Right kidney (tissue), 1 donor: ENCODE results near the gene C2CD3.
"Not testable (repeated sequence)": the region's sequence is repeated elsewhere in the genome, so short reads cannot be mapped to it uniquely, and the experiment has no call there.

Experiments used
- DNase-seq: peaks from one replicate; pipeline ENCODE4 v3.0.0-alpha.2; 2016

Gene C2CD3

DNA sequence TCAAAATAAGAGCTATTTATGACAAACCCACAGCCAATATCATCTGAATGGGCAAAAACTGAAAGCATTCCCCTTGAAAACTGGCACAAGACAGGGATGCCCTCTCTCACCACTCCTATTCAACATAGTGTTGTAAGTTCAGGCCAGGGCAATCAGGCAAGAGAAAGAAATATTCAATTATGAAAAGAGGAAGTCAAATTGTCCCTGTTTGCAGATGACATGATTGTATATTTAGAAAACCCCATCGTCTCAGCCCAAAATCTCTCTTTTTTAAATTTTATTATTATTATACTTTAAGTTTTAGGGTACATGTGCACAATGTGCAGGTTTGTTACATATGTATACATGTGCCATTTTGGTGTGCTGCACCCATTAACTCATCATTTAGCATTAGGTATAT is 107.2 kb downstream of the C2CD3 start:
- DNase-seq: not testable (repeated sequence)

DNA sequence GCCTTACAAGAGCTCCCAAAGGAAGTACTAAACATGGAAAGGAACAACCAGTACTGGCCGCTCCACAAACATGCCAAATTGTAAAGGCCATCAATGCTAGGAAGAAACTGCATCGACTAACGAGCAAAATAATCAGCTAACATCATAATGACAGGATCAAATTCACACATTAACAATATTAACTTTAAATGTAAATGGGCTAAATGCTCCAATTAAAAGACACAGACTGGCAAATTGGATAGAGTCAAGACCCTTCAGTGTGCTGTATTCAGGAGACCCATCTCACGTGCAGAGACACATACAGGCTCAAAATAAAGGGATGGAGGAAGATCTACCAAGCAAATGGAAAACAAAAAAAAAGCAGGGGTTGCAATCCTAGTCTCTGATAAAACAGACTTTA is 109.2 kb downstream of the C2CD3 start:
- DNase-seq: not testable (repeated sequence)

DNA sequence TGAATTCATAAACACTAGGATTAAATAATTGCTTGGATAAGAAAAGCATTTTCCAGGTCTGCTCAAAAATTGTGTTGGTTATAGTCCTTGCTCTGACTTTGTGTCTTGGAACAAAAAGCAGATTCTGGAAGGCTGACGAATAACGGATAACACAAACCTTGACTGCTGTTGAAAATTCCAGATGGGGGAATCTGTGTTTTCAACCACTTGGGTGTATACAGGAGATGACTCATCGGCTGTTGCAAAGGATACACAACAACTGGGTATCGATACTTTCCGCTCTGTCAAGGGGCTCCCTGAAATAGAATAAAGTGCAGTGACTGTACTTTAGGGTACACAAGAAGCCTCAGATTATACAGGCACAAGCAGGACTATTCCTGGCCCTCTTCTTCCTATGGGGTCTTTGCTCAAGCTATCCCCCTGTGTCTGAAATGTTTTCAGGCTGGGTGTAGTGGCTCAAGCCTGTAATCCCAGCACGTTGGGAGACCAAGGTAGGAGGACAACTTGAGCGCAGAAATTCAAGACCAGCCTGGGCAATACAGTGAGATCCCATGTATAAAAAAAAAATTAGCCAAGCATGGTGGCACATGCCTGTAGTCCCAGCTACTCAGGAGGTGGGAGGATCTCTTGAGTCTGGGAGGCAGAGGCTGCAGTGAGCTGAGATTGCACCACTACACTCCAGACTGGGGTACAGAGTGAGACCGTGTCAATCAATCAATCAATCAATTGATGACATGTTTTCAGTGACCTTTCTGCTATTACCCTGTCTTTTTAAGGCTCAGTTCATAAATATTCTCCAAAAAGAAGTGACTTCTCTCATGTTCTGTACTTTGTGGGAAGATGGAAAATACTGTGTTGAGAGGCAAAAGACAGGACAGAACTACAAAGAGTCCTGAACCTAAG is 113.3 kb downstream of the C2CD3 start:
- no peak for DNase-seq

DNA sequence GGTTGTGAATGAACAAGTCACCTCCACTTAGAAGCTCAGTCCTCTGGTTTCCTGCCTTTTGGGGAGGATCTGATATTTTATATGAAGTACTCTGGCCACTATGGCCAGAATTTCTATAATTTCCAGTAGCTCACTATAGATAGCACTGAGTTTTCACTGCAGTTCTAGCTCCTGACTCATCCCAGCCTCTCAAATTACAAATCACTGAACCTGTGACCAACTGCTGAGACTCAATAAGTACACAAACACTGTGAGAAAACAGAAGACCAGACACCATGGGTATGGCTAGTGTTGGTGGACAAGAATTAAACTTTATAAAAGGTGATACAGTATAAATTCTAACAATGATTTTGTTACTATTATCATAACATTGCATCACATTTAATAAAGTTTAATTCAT is 114.9 kb downstream of the C2CD3 start:
- DNase-seq: no peak

DNA sequence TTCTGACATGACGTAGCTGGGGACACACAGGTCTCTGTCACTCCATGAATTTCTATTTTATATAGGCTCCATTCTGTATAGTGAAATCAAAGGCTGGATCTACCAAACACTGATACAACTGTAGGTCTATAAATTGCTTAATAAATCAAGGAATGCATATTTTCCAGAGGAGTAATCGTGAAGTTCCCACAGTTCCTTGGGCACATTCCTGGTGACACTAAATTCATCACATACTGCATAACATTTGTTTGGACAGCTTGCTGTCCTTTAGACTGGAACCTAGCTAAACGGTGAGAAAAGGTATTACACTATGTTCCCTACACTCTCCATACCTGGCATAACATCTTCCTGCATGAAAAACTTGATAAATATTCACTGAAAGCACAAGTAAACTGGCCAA is 120.3 kb downstream of the C2CD3 start:
- no peak for DNase-seq

DNA sequence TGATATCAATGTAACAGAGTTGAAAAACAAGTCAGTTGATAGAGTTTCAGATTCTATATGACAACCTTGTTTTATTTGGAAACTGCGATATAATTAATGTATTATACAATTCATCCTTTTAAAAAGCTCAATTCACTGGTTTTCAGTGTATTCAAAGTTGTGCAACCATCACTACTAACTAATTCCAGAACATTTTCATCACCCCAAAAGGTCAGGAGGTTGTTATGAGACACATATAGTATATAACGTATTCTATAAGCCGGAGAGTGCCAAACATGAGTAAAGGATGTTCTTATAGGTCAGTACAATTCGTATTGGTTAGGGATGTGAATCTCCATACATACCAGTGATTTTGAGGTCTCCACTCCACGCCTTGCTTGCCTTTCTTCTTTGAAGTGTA is 121.8 kb downstream of the C2CD3 start:
- no peak for DNase-seq

DNA sequence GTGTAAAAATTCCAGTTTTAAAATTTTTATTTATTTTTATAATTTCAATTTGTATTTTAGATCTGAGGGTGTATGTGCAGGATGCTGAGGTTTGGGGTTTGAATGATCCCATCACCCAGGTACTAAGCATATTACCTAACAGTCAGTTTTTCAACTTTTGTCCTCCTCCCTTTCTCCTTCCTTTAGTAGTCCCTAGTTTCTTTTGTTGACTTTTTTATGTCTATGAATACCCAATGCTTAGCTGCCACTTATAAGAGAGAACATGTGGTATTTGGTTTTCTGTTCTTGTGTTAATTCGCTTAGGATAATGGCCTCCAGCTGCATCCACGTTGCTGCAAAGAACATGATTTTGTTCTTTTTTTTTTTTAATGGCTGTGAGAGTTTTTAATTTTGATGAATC is 126.3 kb downstream of the C2CD3 start:
- DNase-seq: no peak

DNA sequence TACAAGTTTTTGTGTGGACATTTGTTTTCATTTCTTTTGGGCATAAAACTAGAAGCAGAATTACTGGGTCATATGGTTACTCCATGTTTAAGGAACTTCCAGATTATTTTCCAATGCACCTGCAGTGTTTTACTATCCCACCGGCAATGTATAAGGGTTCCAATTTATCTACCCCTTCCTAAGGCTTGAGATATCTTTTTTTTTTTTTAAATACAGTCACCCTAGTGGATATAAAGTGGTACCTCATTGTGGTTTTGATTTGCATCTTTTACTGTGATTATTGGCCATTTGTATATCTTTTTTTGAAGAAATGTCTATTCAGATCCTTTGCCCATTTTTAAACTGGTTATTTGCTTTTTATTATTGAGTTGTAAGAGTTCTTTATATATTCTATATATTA is 127.4 kb downstream of the C2CD3 start:
- no peak for DNase-seq

DNA sequence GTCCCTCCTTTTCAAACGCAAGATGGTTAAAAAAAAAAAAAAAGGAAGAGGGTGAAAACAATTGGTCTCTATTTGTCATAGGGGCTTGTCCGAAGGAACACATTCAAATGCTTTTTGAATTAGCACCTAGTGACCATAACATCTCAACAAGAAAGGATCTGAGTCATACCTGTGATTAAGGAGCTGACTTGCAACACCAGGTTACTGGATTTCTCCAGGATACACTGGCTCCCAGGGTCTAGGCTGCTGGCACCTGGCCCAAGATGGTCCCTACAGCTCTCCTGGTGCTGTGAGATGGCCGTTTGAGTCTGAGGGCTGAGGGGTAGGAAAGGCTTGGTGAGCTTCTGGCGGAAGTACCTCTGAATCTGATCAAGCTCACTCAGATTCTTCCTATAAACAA is 133.5 kb downstream of the C2CD3 start:
- no peak for DNase-seq

DNA sequence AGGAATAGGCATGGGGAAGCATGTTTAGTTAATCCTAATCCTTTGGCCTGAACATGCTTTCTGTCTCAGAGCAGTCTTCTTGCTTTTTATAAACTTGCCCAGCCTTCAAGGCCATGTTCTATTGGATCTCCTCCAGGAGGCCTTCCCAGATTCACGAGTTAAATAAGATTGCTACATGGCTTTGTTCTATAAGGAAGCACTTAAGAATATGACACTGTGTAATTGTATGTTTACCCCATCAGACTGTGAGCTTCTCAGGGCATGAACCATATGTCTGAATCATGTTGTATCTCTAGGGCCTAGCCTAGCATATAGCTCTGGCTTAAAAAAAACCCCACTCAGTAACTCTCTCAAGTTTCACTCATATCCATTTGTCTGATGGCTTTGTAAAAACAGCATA is 135.5 kb downstream of the C2CD3 start:
- DNase-seq: no peak

DNA sequence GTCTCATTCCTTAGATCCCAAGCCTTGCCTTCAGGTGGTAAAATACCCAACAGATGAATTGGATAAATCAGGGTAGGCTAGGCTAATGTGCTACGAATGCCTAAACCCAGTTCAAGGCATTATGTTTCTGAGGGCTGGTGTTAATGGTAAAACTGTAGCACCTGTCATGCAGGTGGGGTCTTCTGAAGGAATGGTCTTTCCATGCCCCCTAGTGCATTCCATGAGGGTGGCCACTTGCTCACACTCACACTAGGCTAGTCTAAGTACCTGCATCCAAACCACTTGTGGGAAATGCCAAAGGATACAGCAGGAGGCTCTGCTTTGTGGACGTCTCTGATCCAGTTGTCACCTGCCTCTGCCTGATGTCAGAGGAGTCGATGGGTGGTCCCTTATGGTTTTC is 137.8 kb downstream of the C2CD3 start:
- no peak for DNase-seq

DNA sequence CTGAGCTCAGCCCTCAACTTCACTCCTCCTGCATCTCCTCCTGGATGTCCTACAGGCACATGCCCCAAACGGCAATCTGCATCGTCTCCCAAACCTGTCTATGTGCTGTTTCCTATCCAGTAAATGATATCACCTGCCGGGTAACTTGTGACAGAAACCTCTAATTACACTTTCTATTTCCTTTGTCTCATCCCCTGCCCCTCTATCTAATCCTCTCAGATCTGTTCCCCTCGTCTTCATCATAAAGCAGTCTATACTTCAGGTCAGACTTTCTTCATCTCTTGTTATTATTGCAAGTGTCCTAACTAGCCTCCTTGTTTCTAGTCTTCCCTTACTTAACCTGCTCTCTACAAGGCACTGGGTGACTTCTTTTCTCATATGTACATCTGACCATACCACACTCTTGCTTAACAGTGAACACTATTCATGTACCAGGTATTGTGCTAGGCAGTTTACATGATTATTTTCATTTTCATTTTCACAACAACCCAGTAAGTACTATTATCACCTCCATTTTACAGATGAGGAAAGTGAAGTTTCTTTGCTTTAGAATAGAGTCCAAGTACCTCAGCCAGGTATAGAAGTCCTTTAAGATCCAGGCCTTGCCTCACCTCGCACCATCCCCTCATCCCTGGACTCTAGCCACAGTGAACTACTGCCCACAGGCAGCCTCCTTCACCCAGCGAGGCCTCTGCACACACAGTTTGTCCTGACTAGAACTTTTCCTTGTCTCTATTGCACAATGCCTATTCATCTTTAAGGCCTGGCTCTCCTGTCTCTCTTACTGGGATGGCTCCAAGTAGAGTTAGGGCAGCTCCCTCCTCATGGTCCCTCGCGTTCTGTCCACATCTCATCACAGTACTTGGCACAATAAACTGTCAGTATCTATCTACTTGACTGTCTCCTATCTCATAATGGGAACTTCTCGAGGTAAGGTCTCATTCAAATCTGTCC is 139.8 kb downstream of the C2CD3 start:
- DNase-seq: no peak

DNA sequence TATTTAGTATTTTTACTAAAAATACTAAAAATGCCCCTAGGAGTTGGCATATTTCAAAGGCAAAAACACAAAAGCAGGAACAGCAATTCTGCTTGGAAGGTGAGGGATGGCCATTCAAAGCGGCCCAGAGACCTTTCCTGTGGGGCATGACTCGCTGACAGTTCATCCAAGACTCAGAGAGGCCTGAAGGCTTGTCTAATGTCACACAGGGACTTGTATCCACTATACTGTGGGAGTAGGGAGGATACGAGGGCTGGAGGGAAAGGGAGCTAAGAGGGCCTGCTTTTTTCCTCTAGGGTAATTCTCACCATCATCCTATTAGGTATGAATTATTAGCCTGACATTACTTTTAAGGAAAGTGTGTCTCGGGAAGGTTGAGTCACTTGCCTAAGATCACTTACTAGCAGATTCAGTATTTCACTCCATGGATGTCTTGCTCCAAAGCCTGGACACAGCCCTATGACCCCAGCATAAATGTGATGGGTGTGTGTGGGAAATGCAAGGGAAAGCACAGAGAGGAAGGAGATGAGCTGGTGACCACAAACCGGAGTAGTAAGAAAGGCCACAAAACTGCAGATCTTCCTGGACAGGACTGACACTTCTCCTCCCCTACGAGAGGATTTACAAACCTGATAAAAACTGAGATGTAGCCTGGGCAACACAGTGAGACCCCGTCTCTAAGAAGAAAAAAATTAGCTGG is 145.2 kb downstream of the C2CD3 start:
- DNase-seq: no peak

DNA sequence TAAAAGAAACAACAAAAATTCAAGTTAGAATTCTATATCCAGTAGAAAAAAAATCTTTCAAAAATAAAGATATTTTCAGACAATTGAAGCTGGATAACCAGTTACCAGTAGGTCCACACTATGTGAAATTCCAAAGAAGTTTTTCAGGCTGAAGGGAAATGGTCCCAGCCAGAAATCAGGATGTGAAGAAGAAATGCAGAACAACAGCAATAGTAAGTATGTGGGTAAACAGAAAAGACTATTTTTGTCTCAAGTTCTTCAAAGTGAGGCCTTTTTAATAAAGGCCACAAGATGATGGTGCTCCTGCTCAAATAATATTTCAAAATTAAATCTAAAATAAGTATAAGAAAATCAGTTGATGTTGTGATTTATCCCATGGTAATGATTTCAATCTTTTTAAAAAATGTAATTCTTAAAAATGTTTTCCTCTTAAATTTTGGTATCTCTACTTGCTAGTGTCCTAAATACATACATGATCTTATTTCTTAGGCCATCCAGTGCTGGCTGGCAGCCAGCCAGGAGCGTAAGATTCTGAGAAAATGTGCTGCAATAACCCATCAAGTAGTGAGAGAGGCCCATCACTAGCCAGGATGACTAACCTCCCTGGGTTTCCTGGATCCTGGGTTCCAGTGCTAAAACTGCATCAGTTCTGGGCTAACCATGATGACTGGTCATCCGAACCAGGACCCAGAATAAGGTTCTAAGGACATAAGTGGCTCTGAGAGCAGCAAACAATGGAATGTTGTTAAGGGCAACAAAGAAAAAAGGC is 146.4 kb downstream of the C2CD3 start:
- no peak for DNase-seq

DNA sequence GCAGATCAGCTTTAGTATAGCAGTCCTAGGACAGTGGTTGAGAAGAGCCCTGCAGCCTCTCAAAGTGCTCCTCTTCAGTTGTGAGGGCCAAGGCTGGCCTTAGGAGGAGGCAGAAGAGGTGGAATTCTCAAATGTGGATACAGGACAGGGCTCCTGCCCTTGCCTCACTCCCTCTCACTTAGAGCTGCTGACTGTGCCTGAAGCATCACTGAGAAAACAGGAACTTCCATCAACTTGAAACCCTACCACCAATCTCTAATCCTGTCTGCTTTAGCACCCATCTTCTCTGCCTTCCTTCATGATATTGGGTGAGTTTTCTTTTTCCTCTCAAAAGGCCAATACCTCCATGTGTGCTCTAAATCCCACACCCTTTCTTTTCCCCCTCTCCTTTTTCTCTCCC is 147.5 kb downstream of the C2CD3 start:
- no peak for DNase-seq

DNA sequence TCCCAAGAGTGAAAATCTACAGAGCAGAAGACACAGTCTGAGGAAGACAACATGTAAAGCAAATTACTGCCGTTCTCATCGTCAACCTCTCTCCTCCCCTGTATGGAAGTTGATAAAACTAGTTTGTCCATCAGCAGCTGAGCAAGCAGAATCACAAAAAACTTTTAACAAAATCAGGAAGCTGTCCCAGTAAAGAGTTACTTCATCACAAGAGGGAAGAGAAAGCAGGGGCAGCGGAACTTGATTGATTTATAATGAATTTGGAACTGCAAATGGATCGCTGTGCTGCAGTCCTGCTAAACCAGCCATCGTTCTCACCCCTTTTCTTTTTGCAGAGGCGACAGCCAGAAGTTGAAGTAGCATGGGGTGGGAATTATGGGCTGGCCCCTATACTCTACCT is 148.3 kb downstream of the C2CD3 start:
- DNase-seq: no peak

DNA sequence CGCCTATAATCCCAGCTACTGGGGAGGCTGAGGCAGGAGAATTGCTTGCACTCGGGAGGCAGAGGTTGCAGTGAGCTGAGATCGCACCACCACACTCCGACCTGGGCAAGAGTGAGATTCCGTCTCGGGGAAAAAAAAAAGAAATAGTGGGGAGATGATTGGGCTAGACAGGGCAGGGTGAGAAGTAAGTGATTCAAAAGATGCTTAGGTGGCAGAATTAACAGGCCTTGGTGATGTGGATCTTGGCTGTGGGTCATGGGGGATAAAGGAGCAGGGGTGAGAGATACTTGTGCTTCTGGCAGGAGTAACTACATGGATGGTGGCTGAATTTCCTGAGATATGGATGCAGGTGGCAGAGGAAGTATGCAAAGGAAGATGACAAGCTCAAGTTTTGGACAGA is 148.8 kb downstream of the C2CD3 start:
- no peak for DNase-seq

DNA sequence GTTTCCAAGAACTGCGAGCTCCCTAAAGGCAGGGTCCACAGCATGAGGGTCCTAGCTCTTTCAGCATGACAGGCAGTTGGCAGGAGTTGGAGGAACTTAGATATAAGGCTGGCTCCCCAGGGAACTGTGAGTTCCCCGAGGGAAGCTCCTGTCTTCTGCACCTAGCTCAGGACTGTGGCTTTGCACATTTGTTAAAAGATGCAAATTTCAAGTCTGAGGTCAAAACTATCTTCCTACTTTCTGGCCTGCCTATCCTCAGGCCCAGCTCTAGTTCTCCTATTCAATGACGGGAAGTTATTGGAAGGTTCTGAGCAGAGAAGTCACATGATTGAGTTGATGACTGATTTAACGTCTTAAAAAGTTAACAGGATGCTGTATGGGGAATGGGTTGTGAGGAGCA is 150.3 kb downstream of the C2CD3 start:
- DNase-seq: no peak

DNA sequence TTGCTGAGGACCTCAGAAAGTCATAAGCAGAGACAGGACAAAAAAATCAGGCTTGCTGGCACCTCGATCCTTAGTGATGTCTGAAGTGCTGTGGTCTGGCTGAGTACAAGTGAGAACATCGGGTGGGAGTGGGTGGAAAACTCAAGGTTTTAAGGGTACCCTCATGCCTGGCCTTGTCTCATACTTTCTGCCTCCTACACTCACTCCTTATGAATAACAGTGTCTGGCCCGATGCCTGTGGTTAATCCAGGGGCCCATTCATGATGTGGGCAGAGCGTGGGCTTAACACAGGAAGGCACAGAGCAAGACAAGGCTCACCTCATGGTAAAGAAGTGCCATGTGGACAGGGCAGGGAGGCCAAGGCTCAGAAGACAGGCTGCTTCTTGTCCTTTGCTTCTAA is 150.9 kb downstream of the C2CD3 start:
- no peak for DNase-seq

DNA sequence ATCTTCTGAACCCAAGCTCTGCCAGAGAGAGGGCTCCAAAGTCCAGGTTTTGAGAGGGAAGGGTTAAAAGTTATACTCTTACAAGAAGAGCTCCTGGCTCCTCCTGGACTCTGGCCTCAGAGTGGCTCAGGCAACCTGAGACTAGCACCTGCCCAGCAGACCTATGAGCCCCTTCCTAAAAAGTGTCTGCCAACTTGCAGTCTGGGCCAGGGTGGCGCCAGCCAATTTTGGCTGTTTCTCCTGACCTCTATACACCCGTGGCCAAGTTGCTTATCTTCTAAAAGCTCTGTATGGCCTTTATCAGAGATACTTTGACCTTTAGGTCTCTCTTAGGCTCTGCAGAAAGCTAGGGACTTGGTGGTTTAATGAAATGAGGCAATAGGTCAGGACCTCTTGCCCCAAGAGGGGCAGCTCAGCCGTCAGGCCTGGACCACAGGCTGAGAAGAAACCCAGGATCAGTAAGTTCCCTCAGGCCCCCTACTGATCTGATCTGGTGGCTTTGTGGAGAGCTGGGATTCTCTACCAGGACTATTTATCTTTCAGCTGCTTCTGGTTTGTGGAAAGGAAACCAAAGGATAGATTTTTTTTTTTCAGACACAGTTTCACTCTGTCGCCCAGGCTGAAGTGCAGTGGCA is 151.6 kb downstream of the C2CD3 start:
- no peak for DNase-seq

DNA sequence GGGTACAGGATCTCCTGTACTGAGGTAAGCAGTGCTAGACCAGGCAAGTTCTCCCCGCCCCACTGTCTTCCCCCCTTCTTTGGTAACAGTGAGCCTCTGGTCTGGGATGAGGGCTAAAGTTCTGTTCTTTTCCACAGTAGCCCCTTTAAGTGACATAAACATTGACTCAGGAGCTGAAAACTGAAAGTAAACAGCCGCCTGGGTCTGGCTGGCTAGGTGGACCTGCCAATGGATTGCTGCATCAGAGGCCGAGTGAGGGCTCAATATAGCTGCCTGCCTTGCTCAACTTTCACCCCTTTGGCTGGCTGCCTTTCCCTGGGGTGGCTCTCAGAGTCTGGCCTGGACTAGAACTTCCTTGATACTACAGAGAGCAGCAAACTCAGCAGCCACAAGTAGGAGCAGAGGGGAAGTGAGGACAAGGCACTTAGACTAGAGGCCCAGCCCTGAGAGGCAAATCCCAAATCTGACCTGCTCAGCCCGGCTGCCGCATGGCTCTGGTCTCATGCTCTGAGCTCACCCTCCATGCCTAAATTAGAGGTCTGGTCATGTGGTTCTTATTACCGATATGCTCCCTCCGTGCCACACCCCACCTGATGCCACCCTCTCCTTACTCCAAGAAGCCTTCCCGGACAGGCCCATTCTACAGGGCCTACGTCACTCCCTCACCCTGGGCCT is 152.3 kb downstream of the C2CD3 start:
- DNase-seq: no peak
